Astrocyte (in vitro differentiated cells and primary cell): ENCODE data around the gene ICAM1. TPM values are rescaled to one million over a fixed set of nuclear protein-coding genes. Genes with fewer than 3 reads are reported as not detected.

ENCODE experiments used
- DNase-seq: peaks from one replicate; pipeline ENCODE4 v3.0.0-alpha.2; 2010; ENCODE audit warnings: low read depth
- FAIRE-seq: peaks from 2 replicates; lab custom pipeline; 2011; peaks lifted over from hg19 to GRCh38; lab: Jason Lieb, UNC
- H2AFZ ChIP-seq: 2 replicates; pipeline ENCODE4 v1.6.0; 2012; ENCODE audit warnings: low read depth, low read length, inconsistent platforms
- H3K27ac ChIP-seq: 2 replicates; pipeline ENCODE4 v1.5.1; 2011; ENCODE audit warnings: low read depth, low read length, inconsistent platforms
- H3K27me3 ChIP-seq: 2 replicates; pipeline ENCODE4 v1.6.0; 2011; ENCODE audit warnings: low read length, inconsistent platforms; ENCODE audit not compliant: insufficient read depth
- H3K36me3 ChIP-seq: 2 replicates; pipeline ENCODE4 v1.5.1; 2011; ENCODE audit warnings: low read length, inconsistent platforms; ENCODE audit not compliant: insufficient read depth
- H3K4me1 ChIP-seq: 2 replicates; pipeline ENCODE4 v1.5.1; 2011; ENCODE audit warnings: low read length, inconsistent platforms; ENCODE audit not compliant: insufficient read depth
- H3K4me2 ChIP-seq: 2 replicates; pipeline ENCODE4 v1.6.0; 2012; ENCODE audit warnings: low read length, inconsistent platforms
- H3K4me3 ChIP-seq: 2 replicates; pipeline ENCODE4 v1.5.1; 2011; ENCODE audit warnings: low read depth, mild to moderate bottlenecking, low read length, inconsistent platforms; ENCODE audit not compliant: insufficient read depth
- H3K79me2 ChIP-seq: 2 replicates; pipeline ENCODE4 v1.6.0; 2012; ENCODE audit warnings: mild to moderate bottlenecking, low read length, inconsistent platforms; ENCODE audit not compliant: insufficient read depth
- H3K9ac ChIP-seq: 2 replicates; pipeline ENCODE4 v1.6.0; 2012; ENCODE audit warnings: mild to moderate bottlenecking, low read length, inconsistent platforms
- H3K9me3 ChIP-seq: 2 replicates; pipeline ENCODE4 v1.5.1; 2012; ENCODE audit warnings: low read depth, mild to moderate bottlenecking, low read length, inconsistent platforms; ENCODE audit not compliant: insufficient read depth
- H4K20me1 ChIP-seq: 2 replicates; pipeline ENCODE4 v1.6.0; 2012; ENCODE audit warnings: low read length, inconsistent platforms; ENCODE audit not compliant: insufficient read depth
- H3K27ac Mint-ChIP-seq: one replicate; pipeline ENCODE4 v1.8.0; 2021; ENCODE audit warnings: mild to moderate bottlenecking, mixed read lengths; ENCODE audit not compliant: unreplicated experiment
- H3K27me3 Mint-ChIP-seq: one replicate; pipeline ENCODE4 v1.8.0; 2021; ENCODE audit warnings: low read depth, mixed read lengths; ENCODE audit not compliant: unreplicated experiment
- H3K36me3 Mint-ChIP-seq: one replicate; pipeline ENCODE4 v1.8.0; 2021; ENCODE audit warnings: low read depth, mixed read lengths; ENCODE audit not compliant: unreplicated experiment
- H3K4me1 Mint-ChIP-seq: one replicate; pipeline ENCODE4 v1.8.0; 2021; ENCODE audit warnings: low read depth, mixed read lengths; ENCODE audit not compliant: unreplicated experiment
- H3K4me3 Mint-ChIP-seq: one replicate; pipeline ENCODE4 v1.8.0; 2021; ENCODE audit warnings: mild to moderate bottlenecking, moderate library complexity, mixed read lengths; ENCODE audit not compliant: unreplicated experiment
- H3K9me3 Mint-ChIP-seq: one replicate; pipeline ENCODE4 v1.8.0; 2021; ENCODE audit warnings: mild to moderate bottlenecking, mixed read lengths; ENCODE audit not compliant: unreplicated experiment
- EZH2 ChIP-seq: IDR thresholded peaks from 2 replicates; pipeline ENCODE4 v1.6.1; 2012; ENCODE audit warnings: mild to moderate bottlenecking, low read length, inconsistent platforms; ENCODE audit not compliant: insufficient read depth
- total RNA-seq: library from RNA; stranded (reverse); gene quantifications from 2 replicates; pipeline ENCODE4 v1.2.1, GENCODE V29; 2021
- TF ChIP-seq, protein P1 (sequence below): IDR thresholded peaks from 2 replicates; pipeline ENCODE4 v1.5.1; 2011; ENCODE audit warnings: low read depth, mild to moderate bottlenecking, inconsistent platforms, low read length, moderate library complexity; ENCODE audit not compliant: insufficient read depth

Gene ICAM1
- total RNA-seq, 1 donor from 2014 or later, result 11.0 TPM

DNA sequence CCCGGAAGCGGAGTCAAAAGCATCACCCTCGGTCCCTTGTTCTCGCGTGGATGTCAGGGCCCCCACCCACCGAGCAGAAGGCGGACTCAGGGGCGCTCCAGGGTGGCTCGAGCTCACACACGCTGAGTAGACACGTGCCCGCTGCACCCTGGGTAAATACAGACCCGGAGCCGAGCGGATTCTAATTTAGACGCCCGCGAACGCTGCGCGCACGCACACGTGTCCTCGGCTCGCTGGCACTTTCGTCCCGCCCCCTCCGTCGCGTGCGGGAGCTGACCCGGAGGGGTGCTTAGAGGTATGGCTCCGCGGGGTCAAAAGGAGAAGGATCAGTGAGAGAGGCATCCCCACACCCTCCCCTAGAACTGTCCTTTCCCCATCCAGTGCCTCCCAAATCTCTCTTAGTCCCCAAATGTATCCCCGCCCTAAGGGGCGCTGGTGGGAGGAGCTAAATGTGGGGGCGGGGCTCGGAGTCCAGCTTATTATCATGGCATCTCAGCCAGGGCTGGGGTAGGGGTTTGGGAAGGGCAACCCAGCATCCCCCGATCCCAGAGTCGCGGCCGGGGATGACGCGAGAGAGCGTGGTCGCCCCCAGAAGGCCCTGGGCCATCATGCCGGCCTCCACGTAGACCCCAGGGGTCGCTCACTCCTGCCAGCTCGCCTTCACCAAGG, 18.4 kb downstream of the ICAM1 start:
- Histone ChIP-seq H2AFZ (peak overlapping the region; percentile 60), H3K27ac (no peak overlapping the region), H3K79me2 (no peaks in the 10 kb centered on the region), H3K4me3 (peak overlapping the region; percentile 36), H3K36me3 (no peaks in the 10 kb centered on the region), H4K20me1 (peaks cover 16% of the 10 kb centered on the region), H3K4me1 (peaks cover 32% of the 10 kb centered on the region), H3K27me3 (peaks cover 57% of the 10 kb centered on the region), H3K9ac (no peak overlapping the region), H3K9me3 (peaks cover 7% of the 10 kb centered on the region), H3K4me2 (peak overlapping the region; percentile 82)
- FAIRE-seq, result no peak
- TF ChIP-seq, protein P1, sequence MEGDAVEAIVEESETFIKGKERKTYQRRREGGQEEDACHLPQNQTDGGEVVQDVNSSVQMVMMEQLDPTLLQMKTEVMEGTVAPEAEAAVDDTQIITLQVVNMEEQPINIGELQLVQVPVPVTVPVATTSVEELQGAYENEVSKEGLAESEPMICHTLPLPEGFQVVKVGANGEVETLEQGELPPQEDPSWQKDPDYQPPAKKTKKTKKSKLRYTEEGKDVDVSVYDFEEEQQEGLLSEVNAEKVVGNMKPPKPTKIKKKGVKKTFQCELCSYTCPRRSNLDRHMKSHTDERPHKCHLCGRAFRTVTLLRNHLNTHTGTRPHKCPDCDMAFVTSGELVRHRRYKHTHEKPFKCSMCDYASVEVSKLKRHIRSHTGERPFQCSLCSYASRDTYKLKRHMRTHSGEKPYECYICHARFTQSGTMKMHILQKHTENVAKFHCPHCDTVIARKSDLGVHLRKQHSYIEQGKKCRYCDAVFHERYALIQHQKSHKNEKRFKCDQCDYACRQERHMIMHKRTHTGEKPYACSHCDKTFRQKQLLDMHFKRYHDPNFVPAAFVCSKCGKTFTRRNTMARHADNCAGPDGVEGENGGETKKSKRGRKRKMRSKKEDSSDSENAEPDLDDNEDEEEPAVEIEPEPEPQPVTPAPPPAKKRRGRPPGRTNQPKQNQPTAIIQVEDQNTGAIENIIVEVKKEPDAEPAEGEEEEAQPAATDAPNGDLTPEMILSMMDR, result no peak
- peak; percentile 35 for TF ChIP-seq EZH2
- H3K4me3 Mint-ChIP-seq, result no peak overlapping the region
- H3K36me3 Mint-ChIP-seq, result peaks cover 2% of the 10 kb centered on the region
- DNase-seq, result no peak
- H3K4me1 Mint-ChIP-seq, result peaks cover 5% of the 10 kb centered on the region
- H3K27me3 Mint-ChIP-seq, result peaks cover 81% of the 10 kb centered on the region
- H3K9me3 Mint-ChIP-seq, result peaks cover 23% of the 10 kb centered on the region
- H3K27ac Mint-ChIP-seq, result no peak overlapping the region

- Mint-ChIP-seq H3K27ac (peak within 1 kb of the TSS; percentile 72), H3K27me3 (peaks cover 86% of the 10 kb centered on the region)
Observed at GRCh38 chr19:10289836-10290356, 19.0 kb downstream of the ICAM1 start, which contains the start of gene ICAM5. Gene ICAM5 (plus strand): TSS chr19:10289952. CDS start chr19:10290044, 92 bp downstream.

More at GRCh38 chr19:10289836-10290356, 19.0 kb downstream of the ICAM1 start, which contains the start of gene ICAM5:
- FAIRE-seq (no peak), DNase-seq (no peak)
- Mint-ChIP-seq H3K4me1 (peaks cover 5% of the 10 kb centered on the region), H3K9me3 (peaks cover 23% of the 10 kb centered on the region), H3K4me3 (peak within 1 kb of the TSS; percentile 45), H3K36me3 (peaks cover 2% of the 10 kb centered on the region)
- Histone ChIP-seq H3K4me3 (peak within 1 kb of the TSS; percentile 36), H2AFZ (peak within 1 kb of the TSS; percentile 66), H3K4me2 (peak within 1 kb of the TSS; percentile 82), H3K9me3 (peaks cover 7% of the 10 kb centered on the region), H3K79me2 (no peaks in the 10 kb centered on the region), H3K9ac (no peak within 1 kb of the TSS), H3K27me3 (peaks cover 61% of the 10 kb centered on the region), H3K4me1 (peaks cover 32% of the 10 kb centered on the region), H4K20me1 (peaks cover 16% of the 10 kb centered on the region), H3K27ac (no peak within 1 kb of the TSS), H3K36me3 (no peaks in the 10 kb centered on the region)
- TF ChIP-seq, protein P1, result no peak
- TF ChIP-seq EZH2, result no peak
